Umbilical cord (tissue), 2 donors: Measurements from ENCODE around the gene CENPW. TPM values are rescaled to one million over a fixed set of nuclear protein-coding genes. Genes with fewer than 3 reads are reported as not detected.

Experiments
- DNase-seq: peaks from one replicate; pipeline ENCODE4 v3.0.0-alpha.2; 2015; ENCODE audit warnings: low spot score
- total RNA-seq: library from RNA; depleted of rRNA; stranded (reverse); fragments of >200 nt; gene quantifications from one replicate; pipeline ENCODE4 v1.2.3, GENCODE V29; 2014; ENCODE audit warnings: low replicate concordance; ENCODE audit not compliant: insufficient read depth

Gene CENPW
- 1.9 TPM for total RNA-seq

- DNase-seq, result peak; percentile 88
Observed at GRCh38 chr6:126339796-126340609, at the start of gene CENPW. CENPW (plus strand) TSS chr6:126340115; CDS start chr6:126340274, 159 bp downstream.

- no peak for DNase-seq
Observed at GRCh38 chr6:126293891-126294524, 45.9 kb upstream of the CENPW start.

- DNase-seq, result no peak
Observed at GRCh38 chr6:126300126-126300525, 39.8 kb upstream of the CENPW start.

GRCh38 chr6:126300735-126301134 is 39.2 kb upstream of the CENPW start:
- no peak for DNase-seq

GRCh38 chr6:126302191-126302590 is 37.7 kb upstream of the CENPW start:
- no peak for DNase-seq

GRCh38 chr6:126307849-126308248 is 32.1 kb upstream of the CENPW start:
- DNase-seq, result no peak

- no peak for DNase-seq
Observed at GRCh38 chr6:126308362-126308761, 31.6 kb upstream of the CENPW start.

- no peak for DNase-seq
Observed at GRCh38 chr6:126312013-126312665, 27.8 kb upstream of the CENPW start.

GRCh38 chr6:126313941-126314340 is 26.0 kb upstream of the CENPW start:
- no peak for DNase-seq

GRCh38 chr6:126318797-126319196 is 21.1 kb upstream of the CENPW start:
- DNase-seq, result no peak

- no peak for DNase-seq
Observed at GRCh38 chr6:126333729-126334128, 6.2 kb upstream of the CENPW start.

- no peak for DNase-seq
Observed at GRCh38 chr6:126335210-126335609, 4.7 kb upstream of the CENPW start.

- DNase-seq, result peak; percentile 34
Observed at GRCh38 chr6:126337323-126337722, 2.6 kb upstream of the CENPW start.

- DNase-seq, result no peak
Observed at GRCh38 chr6:126341126-126341525, 1.2 kb downstream of the CENPW start.

GRCh38 chr6:126344181-126344580 is 4.3 kb downstream of the CENPW start:
- no peak for DNase-seq

GRCh38 chr6:126351960-126352359 is 12.0 kb downstream of the CENPW start:
- no peak for DNase-seq

GRCh38 chr6:126352514-126352913 is 12.6 kb downstream of the CENPW start:
- DNase-seq, result no peak

GRCh38 chr6:126356526-126356925 is 16.6 kb downstream of the CENPW start:
- DNase-seq, result no peak

- DNase-seq, result no peak
Observed at GRCh38 chr6:126359936-126360537, 20.1 kb downstream of the CENPW start.

GRCh38 chr6:126361832-126362440 is 22.0 kb downstream of the CENPW start:
- DNase-seq, result no peak

- DNase-seq, result no peak
Observed at GRCh38 chr6:126367849-126368248, 27.9 kb downstream of the CENPW start.

GRCh38 chr6:126372626-126373025 is 32.7 kb downstream of the CENPW start:
- DNase-seq, result no peak
